GM12878 (cell line): ENCODE measurements around the gene CR1. TPM values are rescaled to one million over a fixed set of nuclear protein-coding genes. Genes with fewer than 3 reads are reported as not detected.

Experiments used
- BCL3 ChIP-seq: IDR thresholded peaks from 2 replicates; pipeline ENCODE4 v1.6.1; 2011; ENCODE audit warnings: borderline replicate concordance, low read depth, mild to moderate bottlenecking, moderate library complexity, low read length; ENCODE audit not compliant: insufficient read depth, poor library complexity, severe bottlenecking
- BCLAF1 ChIP-seq: fragments of 450-650 bp; IDR thresholded peaks from 2 replicates; pipeline ENCODE4 v1.6.1; 2017; ENCODE audit warnings: antibody characterized with exemption, mild to moderate bottlenecking, moderate library complexity
- BHLHE40 ChIP-seq, 2 experiments: fragments of 450-650 bp in 1 of 2; IDR thresholded peaks; 2 replicates each; pipeline ENCODE4 v1.6.1; 2011 to 2017; ENCODE audit warnings: low read depth in 2 of 2, borderline replicate concordance in 1 of 2, improper control_type of control experiment in 1 of 2, low read length in 1 of 2, mild to moderate bottlenecking in 1 of 2
- CBFB ChIP-seq: IDR thresholded peaks from 2 replicates; pipeline ENCODE4 v1.6.1; 2016; ENCODE audit warnings: antibody characterized with exemption, low read depth
- CBX5 ChIP-seq: sonication (generic); IDR thresholded peaks from 2 replicates; pipeline ENCODE4 v1.6.1; 2016; ENCODE audit warnings: low read depth, moderate library complexity, mild to moderate bottlenecking, inconsistent platforms
- CREM ChIP-seq: IDR thresholded peaks from 2 replicates; pipeline ENCODE4 v1.6.1; 2014; ENCODE audit warnings: antibody characterized with exemption, low read depth
- CTCF ChIP-seq, 3 experiments: IDR thresholded peaks in 2 of 3; conservative IDR thresholded peaks in 1 of 3; 2 replicates each; pipeline ENCODE4 v1.5.1; 2011; ENCODE audit warnings: low read depth in 3 of 3, low read length in 3 of 3, mild to moderate bottlenecking in 3 of 3, control low read depth in 2 of 3, moderate library complexity in 2 of 3, inconsistent platforms in 1 of 3, mixed read lengths in 1 of 3; ENCODE audit not compliant: control insufficient read depth in 2 of 3, insufficient read depth in 1 of 3; ENCODE audit errors: extremely low read depth in 1 of 3
- GABPA ChIP-seq: IDR thresholded peaks from 2 replicates; pipeline ENCODE4 v1.6.1; 2014; ENCODE audit warnings: antibody characterized with exemption, low read depth, mild to moderate bottlenecking, inconsistent platforms
- HDAC6 ChIP-seq: fragments of 200-600 bp; sonication (generic); IDR thresholded peaks from one replicate; pipeline ENCODE4 v1.8.0; 2017; ENCODE audit warnings: antibody characterized with exemption; ENCODE audit not compliant: unreplicated experiment
- IKZF1 ChIP-seq: fragments of 450-650 bp; conservative IDR thresholded peaks from 2 replicates; pipeline ENCODE4 v1.6.1; 2017; ENCODE audit warnings: antibody characterized with exemption, mild to moderate bottlenecking
- MTA2 ChIP-seq: fragments of 450-650 bp; IDR thresholded peaks from 2 replicates; pipeline ENCODE4 v1.6.1; 2016; ENCODE audit warnings: low read depth, mild to moderate bottlenecking, moderate library complexity
- MYB ChIP-seq: fragments of 150-350 bp; IDR thresholded peaks from 2 replicates; pipeline ENCODE4 v1.6.1; 2014; ENCODE audit warnings: mild to moderate bottlenecking, low read depth, low read length, borderline replicate concordance
- NFYA ChIP-seq: IDR thresholded peaks from 2 replicates; pipeline ENCODE4 v1.6.1; 2011; ENCODE audit warnings: low read depth, mild to moderate bottlenecking, low read length, improper control_type of control experiment, borderline replicate concordance
- NFYB ChIP-seq: IDR thresholded peaks from 2 replicates; pipeline ENCODE4 v1.6.1; 2011; ENCODE audit warnings: low read depth, mild to moderate bottlenecking, low read length, improper control_type of control experiment, moderate library complexity; ENCODE audit not compliant: insufficient read depth
- PML ChIP-seq: IDR thresholded peaks from 2 replicates; pipeline ENCODE4 v1.6.1; 2012; ENCODE audit warnings: low read length, inconsistent platforms
- POLR2AphosphoS5 ChIP-seq: IDR thresholded peaks from 2 replicates; pipeline ENCODE4 v1.6.1; 2011; ENCODE audit warnings: mild to moderate bottlenecking, low read length, inconsistent platforms
- RBBP5 ChIP-seq: fragments of 200-600 bp; sonication (generic); conservative IDR thresholded peaks from 2 replicates; pipeline ENCODE4 v1.6.1; 2016
- RUNX3 ChIP-seq: IDR thresholded peaks from 2 replicates; pipeline ENCODE4 v1.6.1; 2012; ENCODE audit warnings: low read length, inconsistent platforms
- SMAD1 ChIP-seq: fragments of 450-650 bp; IDR thresholded peaks from 2 replicates; pipeline ENCODE4 v1.6.1; 2018; ENCODE audit warnings: mild to moderate bottlenecking, low read depth; ENCODE audit not compliant: partially characterized antibody
- TAF1 ChIP-seq: IDR thresholded peaks from 2 replicates; pipeline ENCODE4 v1.6.1; 2011; ENCODE audit warnings: mild to moderate bottlenecking, low read depth, low read length, borderline replicate concordance
- TARDBP ChIP-seq: IDR thresholded peaks from 2 replicates; pipeline ENCODE4 v1.6.1; 2016; ENCODE audit warnings: borderline replicate concordance
- USF1 ChIP-seq: IDR thresholded peaks from 2 replicates; pipeline ENCODE4 v1.6.1; 2011; ENCODE audit warnings: borderline replicate concordance, low read depth, mild to moderate bottlenecking, moderate library complexity, mixed read lengths, low read length; ENCODE audit not compliant: insufficient read depth; ENCODE audit errors: extremely low read length
- ZNF274 ChIP-seq: IDR thresholded peaks from one replicate; pipeline ENCODE4 v1.8.0; 2011; ENCODE audit not compliant: insufficient read length, insufficient read depth
- ZNF384 ChIP-seq: IDR thresholded peaks from 2 replicates; pipeline ENCODE4 v1.6.1; 2012; ENCODE audit warnings: low read depth, mild to moderate bottlenecking, low read length, improper control_type of control experiment, borderline replicate concordance
- ZSCAN29 ChIP-seq: fragments of 450-650 bp; IDR thresholded peaks from 2 replicates; pipeline ENCODE4 v1.6.1; 2017; ENCODE audit warnings: mild to moderate bottlenecking, moderate library complexity
- polyA plus RNA-seq, 11 experiments: library from polyadenylated mRNA; depleted of rRNA in 4 of 11; unstranded in 6 of 11; stranded (reverse) in 5 of 11; fragments of >200 nt; fragmentation: Nextera tagmentation in 4 of 11; fragmentation: Illumina TruSeq in 1 of 11; extraction: Ambion mirVana in 4 of 11; extraction: Trizol in 1 of 11; gene quantifications; 1 replicate in 1 of 11; 2 replicates in 10 of 11; pipeline versions ENCODE4 v1.2.1 to v1.2.3, GENCODE V29; 2011 to 2016; ENCODE audit warnings: inconsistent platforms in 2 of 11, missing spikeins in 2 of 11, low read depth in 1 of 11
- total RNA-seq, 4 experiments: library from RNA; depleted of rRNA in 3 of 4; stranded (reverse); fragments of >200 nt in 3 of 4; fragmentation: Illumina TruSeq in 1 of 4; extraction: Trizol in 1 of 4; gene quantifications; 2 replicates each; pipeline versions ENCODE4 v1.2.1 to v1.2.3, GENCODE V29; 2013 to 2021

CR1 gene
- total and polyA plus RNA-seq, 10 of the 15 experiments (the other 5 are each of a cell fraction or from before 2014, with no cell fraction given) = 0.30 to 8.0 (median 4.3) TPM

GRCh38 chr1:207455183-207455754 is 40.7 kb upstream of the CR1 start (continued):
- TF ChIP-seq USF1 (no peak), ZNF274 (no peak), TARDBP (no peak), NFYB (no peak), NFYA (no peak), PML (no peak; the same call in 1 of the 2 replicates), CTCF (IDR thresholded peaks at IDR 0.05 in 2 of 3, conservative IDR thresholded peaks at IDR 0.05 in 1 of 3; ENCODE audit: control insufficient read depth in 2 of 3, extremely low read depth in 1 of 3, insufficient read depth in 1 of 3, low read depth in 3 of 3, low read length in 3 of 3) (no peak), IKZF1 (no peak), BCL3 (no peak), POLR2AphosphoS5 (no peak), TAF1 (no peak), MYB (no peak), BCLAF1 (no peak), RUNX3 (0 out of 2 replicates have a peak, but pooled peaks have one; percentile 3), ZNF384 (no peak), GABPA (no peak), CBFB (no peak), ZSCAN29 (no peak), BHLHE40 (IDR thresholded peaks at IDR 0.05; ENCODE audit: borderline replicate concordance in 1 of 2, low read depth in 2 of 2, low read length in 1 of 2) (no peak), CBX5 (no peak), CREM (no peak; the same call in 1 of the 2 replicates), MTA2 (no peak), RBBP5 (no peak), HDAC6 (no peak), SMAD1 (peak; percentile 1)
